ENCODE results near the gene PPP2R3C.

PPP2R3C gene

GRCh38 chr14:35124127-35124526 lies 2.3 kb upstream of the PPP2R3C start:
- no peak for TF ChIP-seq CTCF (IDR thresholded peaks at IDR 0.05; ENCODE audit: low read depth, low read length)
- DNase-seq (ENCODE audit: extremely low read depth, low read depth) = no peak

- no peak for TF ChIP-seq CTCF (IDR thresholded peaks at IDR 0.05; ENCODE audit: low read depth, low read length)
- no peak for DNase-seq (ENCODE audit: extremely low read depth, low read depth)
Observed at GRCh38 chr14:35123388-35123703, 1.6 kb upstream of the PPP2R3C start.

- DNase-seq (ENCODE audit: extremely low read depth, low read depth) = no peak
- TF ChIP-seq CTCF (IDR thresholded peaks at IDR 0.05; ENCODE audit: low read depth, low read length) = no peak
Observed at GRCh38 chr14:35122696-35123387, 1.1 kb upstream of the PPP2R3C start.

GRCh38 chr14:35121026-35121886 lies 534 bp downstream of the PPP2R3C start:
- TF ChIP-seq CTCF (IDR thresholded peaks at IDR 0.05; ENCODE audit: low read depth, low read length) = no peak
- DNase-seq (ENCODE audit: extremely low read depth, low read depth) = no peak

GRCh38 chr14:35117112-35117511 lies 4.7 kb downstream of the PPP2R3C start:
- TF ChIP-seq CTCF (IDR thresholded peaks at IDR 0.05; ENCODE audit: low read depth, low read length) = no peak
- no peak for DNase-seq (ENCODE audit: extremely low read depth, low read depth)

GRCh38 chr14:35116242-35116641 lies 5.5 kb downstream of the PPP2R3C start:
- no peak for TF ChIP-seq CTCF (IDR thresholded peaks at IDR 0.05; ENCODE audit: low read depth, low read length)
- no peak for DNase-seq (ENCODE audit: extremely low read depth, low read depth)

GRCh38 chr14:35114036-35114435 lies 7.8 kb downstream of the PPP2R3C start:
- no peak for DNase-seq (ENCODE audit: extremely low read depth, low read depth)
- no peak for TF ChIP-seq CTCF (IDR thresholded peaks at IDR 0.05; ENCODE audit: low read depth, low read length)

Data from AG09319 (cell line).